ENCODE data around the gene CGREF1. TPM values are rescaled to one million over a fixed set of nuclear protein-coding genes. Genes with fewer than 3 reads are reported as not detected.

Gene CGREF1
- polyA plus RNA-seq, 6 donors from 2014 or later, result not detected

Other genes starting within 250 kb of the CGREF1 start
- 1 to 10 TPM; 1.2 to 4.2 (median 1.4) TPM for gene MAPRE3, start 148.5 kb downstream of the CGREF1 start, polyA plus RNA-seq (ENCODE audit: low read depth in 6 of 6)
- gene TMEM214, start 86.2 kb downstream of the CGREF1 start, polyA plus RNA-seq (ENCODE audit: low read depth in 6 of 6), result 10 to 100 TPM; 16.6 to 32.9 (median 24.6) TPM
- 10 to 100 TPM in 3 of 6 donors, 1 to 10 TPM in 3; 7.8 to 11.6 (median 10.1) TPM for gene AGBL5, start 67.5 kb downstream of the CGREF1 start, polyA plus RNA-seq (ENCODE audit: low read depth in 6 of 6)
- gene OST4, start 47.5 kb downstream of the CGREF1 start, polyA plus RNA-seq (ENCODE audit: low read depth in 6 of 6), result 100 to 1,000 TPM; 594 to 733 (median 606) TPM
- 1 to 10 TPM in 2 of 6 donors, under 1 TPM in 4; 0.28 to 1.1 (median 0.77) TPM for gene EMILIN1, start 40.5 kb downstream of the CGREF1 start, polyA plus RNA-seq (ENCODE audit: low read depth in 6 of 6)
- 1 to 10 TPM; 3.3 to 8.9 (median 5.6) TPM for gene KHK, start 32.4 kb downstream of the CGREF1 start, polyA plus RNA-seq (ENCODE audit: low read depth in 6 of 6)
- gene ABHD1, start 4.7 kb upstream of the CGREF1 start, polyA plus RNA-seq (ENCODE audit: low read depth in 6 of 6), result 1 to 10 TPM in 2 of 6 donors, not detected in 4; 1.2 to 1.3 TPM
- 100 to 1,000 TPM in 1 of 6 donors, 10 to 100 TPM in 5; 51.0 to 101 (median 56.2) TPM for gene PREB, start 15.5 kb upstream of the CGREF1 start, polyA plus RNA-seq (ENCODE audit: low read depth in 6 of 6)
- gene PRR30, start 20.3 kb upstream of the CGREF1 start, polyA plus RNA-seq (ENCODE audit: low read depth in 6 of 6), result not detected
- not detected for gene TCF23, start 29.9 kb upstream of the CGREF1 start, polyA plus RNA-seq (ENCODE audit: low read depth in 6 of 6)
- 100 to 1,000 TPM; 296 to 424 (median 357) TPM for gene ATRAID, start 92.9 kb upstream of the CGREF1 start, polyA plus RNA-seq (ENCODE audit: low read depth in 6 of 6)
- gene SLC5A6, start 93.1 kb upstream of the CGREF1 start, polyA plus RNA-seq (ENCODE audit: low read depth in 6 of 6), result 10 to 100 TPM; 15.4 to 55.3 (median 22.4) TPM
- gene CAD, start 98.2 kb upstream of the CGREF1 start, polyA plus RNA-seq (ENCODE audit: low read depth in 6 of 6), result 10 to 100 TPM in 5 of 6 donors, 1 to 10 TPM in 1; 5.4 to 20.7 (median 14.0) TPM
- under 1 TPM in 2 of 6 donors, not detected in 4; 0.06 to 0.16 TPM for gene SLC30A3, start 143.9 kb upstream of the CGREF1 start, polyA plus RNA-seq (ENCODE audit: low read depth in 6 of 6)
- not detected for gene DNAJC5G, start 156.3 kb upstream of the CGREF1 start, polyA plus RNA-seq (ENCODE audit: low read depth in 6 of 6)
- not detected for gene TRIM54, start 163.3 kb upstream of the CGREF1 start, polyA plus RNA-seq (ENCODE audit: low read depth in 6 of 6)
- gene UCN, start 189.3 kb upstream of the CGREF1 start, polyA plus RNA-seq (ENCODE audit: low read depth in 6 of 6), result 1 to 10 TPM in 1 of 6 donors, under 1 TPM in 3, not detected in 2; 0.55 to 1.4 (median 0.91) TPM
- gene MPV17, start 204.0 kb upstream of the CGREF1 start, polyA plus RNA-seq (ENCODE audit: low read depth in 6 of 6), result 100 to 1,000 TPM; 133 to 234 (median 151) TPM
- gene GTF3C2, start 237.6 kb upstream of the CGREF1 start, polyA plus RNA-seq (ENCODE audit: low read depth in 6 of 6), result 10 to 100 TPM; 31.8 to 50.6 (median 39.9) TPM